GM21360 (cell line): ENCODE data around the gene LRMDA.

Experiments used
- ATAC-seq: cut with Tn5 transposase; IDR thresholded peaks from one replicate; pipeline ENCODE4 v1.9.1; 2021; ENCODE audit warnings: mild to moderate bottlenecking, moderate library complexity; ENCODE audit not compliant: unreplicated experiment

Gene LRMDA

DNA sequence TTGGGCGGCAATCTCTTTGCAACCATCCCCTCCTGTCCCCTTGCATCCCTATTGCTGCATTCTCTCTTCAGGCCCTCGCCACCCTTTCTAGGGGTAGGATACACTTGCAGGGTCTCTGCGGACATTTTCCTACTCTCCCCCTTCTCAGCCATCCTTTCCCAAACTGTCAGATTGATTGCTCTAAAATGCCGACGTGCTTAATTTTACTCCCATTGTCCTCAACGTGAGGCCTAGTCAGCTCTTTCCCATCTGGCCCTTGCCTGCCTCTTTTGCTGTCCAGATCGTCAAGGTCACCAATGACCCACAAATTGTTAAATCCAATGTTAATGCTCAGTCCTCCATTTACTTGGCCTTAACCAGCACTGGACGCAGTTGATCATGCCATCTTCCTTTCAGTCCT lies 12.7 kb upstream of the LRMDA start:
- no peak for ATAC-seq

DNA sequence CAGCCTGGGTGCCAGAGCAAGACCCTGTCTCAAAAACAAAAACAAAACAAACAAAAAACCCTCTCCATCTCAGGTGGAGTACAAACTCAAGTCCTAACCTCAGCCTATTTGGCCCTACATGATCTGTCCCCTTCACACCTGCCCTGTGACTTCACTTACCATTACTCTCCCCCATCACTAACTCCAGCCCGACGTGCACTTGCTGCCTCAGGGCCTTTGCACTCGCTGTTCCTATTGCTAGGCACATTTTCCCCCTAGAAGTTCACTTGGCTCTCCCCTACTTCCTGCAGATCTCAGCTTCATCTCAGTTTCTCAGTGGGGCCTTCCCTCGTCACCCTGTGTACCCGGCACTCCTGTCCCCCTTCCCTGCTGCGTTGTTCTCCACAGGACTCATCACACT lies 8.5 kb upstream of the LRMDA start:
- no peak for ATAC-seq

DNA sequence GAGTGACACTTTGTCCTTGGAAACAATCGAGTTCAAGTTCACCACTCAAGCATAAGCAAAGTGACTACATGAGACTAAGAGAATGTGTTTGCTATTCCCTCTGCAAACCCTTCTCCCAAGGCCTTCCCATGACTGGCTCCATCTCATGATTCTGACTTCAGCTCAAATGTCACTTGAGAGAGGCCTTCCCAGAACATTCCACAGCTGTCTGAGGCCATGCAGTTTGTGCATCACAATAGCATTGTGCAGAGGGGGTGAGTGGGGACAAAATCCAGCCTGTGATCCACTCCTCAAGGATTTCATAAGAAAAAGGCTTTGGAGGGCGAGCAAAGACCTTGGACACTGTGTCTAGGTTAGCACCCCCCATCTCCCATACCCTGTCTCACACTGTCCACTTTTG lies 6.9 kb upstream of the LRMDA start:
- ATAC-seq: no peak

DNA sequence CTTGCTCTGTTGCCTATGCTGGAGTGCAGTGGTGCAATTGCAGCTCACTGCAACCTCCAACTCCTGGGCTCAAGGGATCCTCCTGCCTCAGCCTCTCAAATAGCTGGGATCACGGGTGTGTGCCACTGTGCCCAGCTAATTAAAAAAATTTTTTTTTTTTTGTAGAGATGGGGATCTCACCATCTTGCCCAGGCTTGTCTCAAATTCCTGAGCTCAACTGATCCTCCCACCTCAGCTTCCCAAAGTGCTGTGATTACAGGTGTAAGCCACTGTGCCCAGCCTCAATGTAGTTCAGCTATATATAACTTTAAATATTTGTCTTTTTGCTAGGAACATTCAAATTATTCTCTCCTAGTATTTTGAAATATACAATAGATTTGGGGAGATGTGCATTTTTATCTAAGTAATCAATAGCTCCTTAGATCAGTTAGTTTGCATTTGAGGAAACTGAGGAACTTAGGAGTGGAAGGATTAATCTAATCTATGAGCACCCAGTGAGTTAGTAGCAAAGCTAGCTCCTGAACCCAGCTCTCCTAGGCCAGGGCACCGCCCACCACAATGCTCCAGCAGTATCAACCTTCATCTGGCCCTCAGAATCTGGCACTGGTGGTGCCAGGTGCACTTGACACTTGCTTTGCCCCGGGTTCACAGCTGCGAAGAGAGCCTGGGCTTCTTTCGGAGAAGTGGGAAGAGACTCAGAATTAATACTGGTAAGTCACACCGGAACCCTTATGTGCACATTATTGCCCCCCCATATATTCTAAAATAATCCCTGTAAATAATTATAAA lies 5.9 kb upstream of the LRMDA start:
- no peak for ATAC-seq

DNA sequence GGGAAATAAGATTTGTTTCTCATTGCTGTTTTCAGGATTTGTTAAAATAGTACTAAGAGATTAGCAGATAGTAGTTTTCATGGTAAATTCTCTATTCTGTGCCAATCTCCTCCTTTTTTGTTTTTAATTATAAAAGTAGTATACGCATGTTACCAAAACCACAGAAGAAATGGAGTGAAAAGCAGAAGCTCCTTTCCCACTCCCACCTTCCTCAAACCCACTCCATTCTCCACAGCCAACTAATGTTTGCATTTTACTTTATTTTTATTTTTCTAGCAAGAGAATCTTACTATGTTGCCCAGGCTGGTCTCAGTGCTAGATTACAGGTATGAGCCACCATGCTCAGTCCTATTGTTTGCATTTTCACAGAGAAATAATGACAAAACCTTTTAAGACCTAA lies 4.5 kb upstream of the LRMDA start:
- no peak for ATAC-seq

DNA sequence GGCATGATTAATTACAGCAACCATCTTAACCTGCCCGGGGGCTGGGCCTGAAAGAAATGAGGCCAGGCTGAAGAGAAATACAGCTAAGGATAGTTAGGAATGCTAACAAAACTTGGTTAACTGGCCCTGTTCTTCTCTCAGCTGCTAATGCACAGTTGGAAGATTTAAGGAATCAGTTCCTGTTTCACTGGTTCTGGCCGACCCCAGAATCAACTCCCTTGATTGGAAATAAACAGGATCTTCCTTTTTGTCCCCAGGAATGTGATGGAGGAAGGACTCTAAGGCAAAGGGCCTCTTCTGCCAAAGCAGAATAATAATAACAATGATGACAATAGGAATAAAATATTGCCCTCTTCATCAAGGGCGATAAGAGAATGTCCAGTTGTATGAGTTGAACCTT lies 3.5 kb upstream of the LRMDA start:
- no peak for ATAC-seq

DNA sequence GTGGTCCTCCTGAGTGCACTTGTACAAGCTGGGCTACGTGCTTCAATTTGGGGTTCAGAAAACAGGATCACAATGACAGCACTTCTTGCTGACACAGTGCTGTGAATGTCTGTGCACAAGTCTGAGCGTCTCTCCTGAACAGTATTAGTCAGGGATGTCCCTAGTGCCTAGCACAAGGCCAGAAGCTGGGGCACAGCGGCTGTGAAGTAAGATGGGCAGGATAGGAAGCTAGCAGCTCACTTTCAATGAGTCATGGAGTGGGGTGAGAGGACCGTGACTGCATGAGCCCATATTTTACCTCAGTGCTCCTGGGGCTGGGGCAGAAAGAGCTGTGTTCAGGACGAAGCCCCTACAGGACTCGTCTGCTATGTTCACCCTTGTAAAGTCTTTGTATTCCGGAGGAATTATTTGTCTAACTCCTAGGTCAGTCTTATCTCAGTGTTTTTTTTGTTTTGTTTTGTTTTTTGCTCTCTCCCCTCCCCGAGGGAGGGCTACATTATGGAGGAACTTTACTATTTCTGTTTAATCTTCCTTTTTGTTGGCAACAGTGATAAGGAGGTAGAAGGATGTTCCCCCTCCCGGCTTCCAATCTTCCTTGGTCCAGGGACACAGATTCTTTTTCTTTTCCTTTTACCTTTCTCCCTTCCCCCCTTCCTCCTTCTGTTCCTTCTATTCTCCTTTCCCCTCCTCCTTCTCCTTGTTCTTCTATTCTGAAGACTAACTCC lies 2.8 kb upstream of the LRMDA start:
- no peak for ATAC-seq

DNA sequence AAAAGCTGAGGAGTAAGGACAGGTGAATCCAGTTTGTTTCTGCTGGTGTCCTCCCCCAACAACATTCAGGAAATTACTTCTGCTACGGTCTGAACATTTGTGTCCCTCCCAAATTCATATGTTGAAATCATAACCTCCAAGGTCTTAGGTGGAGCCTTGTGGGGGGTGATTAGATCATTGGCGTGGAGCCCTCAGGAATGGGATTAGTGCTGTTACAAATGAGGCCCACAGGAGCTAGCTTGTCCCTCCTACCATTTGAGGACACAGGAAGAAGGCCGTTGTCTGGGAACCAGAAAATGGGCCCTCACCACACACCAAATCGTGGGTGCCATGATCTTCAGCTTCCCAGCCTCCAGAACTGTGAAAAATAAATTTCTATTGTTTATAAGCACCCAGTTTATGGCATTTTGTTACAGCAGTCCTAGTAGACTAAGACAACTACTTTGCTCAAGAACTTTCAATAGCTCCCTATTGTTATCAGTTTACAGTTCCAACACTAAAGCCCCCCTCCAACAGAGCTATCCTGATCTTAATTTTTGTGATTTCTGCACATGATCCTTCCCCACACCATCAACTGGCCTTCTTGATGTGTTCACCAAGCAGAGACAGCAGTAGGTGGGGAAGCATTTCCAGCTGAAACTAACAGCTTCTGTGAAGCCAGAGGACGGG lies 2.1 kb upstream of the LRMDA start:
- no peak for ATAC-seq

DNA sequence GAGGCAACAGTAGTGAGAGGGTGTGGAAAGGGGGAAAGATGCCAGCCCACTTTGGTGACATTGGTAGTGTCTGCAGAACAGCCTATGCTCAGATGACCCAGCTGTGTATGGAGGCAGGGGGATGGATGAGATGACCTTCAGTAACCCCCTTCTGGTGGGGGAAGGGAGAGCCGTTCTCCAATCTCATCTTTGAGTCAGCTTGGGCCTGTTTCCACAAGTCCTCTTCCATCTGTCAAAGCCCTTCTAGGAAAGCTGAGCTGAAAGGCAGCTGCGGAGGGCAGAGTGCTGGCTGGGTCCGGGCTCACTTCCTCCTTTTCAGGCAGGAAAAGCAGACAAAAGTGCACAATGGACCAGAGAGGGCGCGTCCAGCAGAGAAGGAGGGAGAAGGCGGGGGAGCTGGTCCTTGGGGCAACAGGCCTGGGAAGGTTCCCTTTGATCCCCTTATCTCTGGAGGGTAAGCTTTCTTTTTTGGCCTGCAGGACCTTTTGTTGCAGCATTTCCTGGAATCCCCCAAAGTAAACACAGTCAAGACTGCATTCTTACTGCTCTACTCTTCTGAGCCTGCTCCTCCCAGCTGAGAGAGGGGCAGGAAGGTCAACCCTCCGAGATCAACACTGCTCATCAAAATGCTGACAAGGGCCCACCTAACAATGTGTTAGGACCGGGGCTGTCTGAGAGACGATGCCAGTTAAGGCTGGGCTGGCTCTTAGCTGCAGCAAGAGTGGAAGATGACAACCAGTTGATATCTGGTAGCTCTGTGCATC lies 1.2 kb upstream of the LRMDA start:
- no peak for ATAC-seq

DNA sequence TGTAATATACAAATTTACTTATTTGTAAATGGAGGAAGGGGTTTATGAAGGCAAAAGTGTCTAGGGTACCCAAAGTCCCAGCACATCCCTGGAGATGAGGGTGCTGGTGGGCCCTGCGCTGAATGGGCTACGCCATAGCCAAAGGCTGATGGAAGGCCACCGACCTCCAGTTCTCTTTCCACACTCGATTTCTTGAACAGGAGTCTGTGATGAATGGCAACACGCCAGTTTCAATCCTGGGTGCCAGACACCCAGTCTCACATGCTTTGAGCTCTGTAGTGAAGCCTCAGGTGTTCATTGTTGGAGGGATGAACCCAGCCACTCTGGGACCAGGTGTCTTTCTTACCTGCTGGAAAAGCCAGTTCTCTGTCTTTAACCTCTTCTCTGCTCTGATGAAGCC lies 752 bp downstream of the LRMDA start:
- no peak for ATAC-seq

DNA sequence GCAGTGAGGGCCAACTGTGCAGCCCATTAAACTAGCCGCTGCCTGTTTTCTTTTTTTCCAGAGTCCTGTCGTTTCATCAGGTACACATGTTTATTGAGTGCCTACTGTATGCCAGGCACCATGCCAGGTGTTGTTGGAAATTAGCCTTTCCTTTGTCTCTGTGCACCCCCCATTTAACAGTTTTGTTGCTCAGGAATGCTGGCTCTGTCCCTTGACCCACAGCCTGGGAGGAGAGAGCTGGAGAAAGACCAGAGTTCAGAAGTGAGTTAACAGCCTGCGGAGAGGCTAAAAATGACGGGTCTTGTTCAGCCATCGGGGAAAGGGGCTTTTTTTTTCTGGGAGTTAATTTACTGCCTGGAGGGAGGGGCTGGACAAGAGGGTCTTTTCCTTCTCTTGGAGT lies 1.3 kb downstream of the LRMDA start:
- no peak for ATAC-seq

DNA sequence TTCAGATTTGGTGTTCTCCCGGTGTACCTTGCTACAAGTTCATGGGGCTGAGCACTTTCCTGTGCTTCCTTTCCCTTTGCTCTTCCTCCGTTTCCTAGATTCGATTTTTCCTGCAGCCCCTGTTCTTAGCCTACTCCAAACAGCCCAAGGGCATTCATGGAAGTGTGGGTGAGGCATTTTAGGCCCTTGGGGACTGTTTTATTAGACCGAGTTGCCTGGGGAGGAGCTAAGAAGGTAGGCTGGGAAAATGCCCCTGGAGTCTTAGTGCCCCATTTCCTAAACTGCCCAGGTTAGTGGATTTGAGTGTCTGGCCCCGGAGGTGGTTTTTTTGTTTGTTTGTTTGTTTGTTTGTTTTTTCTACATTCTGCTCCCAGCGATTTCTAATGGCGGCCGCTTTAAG lies 1.8 kb downstream of the LRMDA start:
- ATAC-seq: no peak

DNA sequence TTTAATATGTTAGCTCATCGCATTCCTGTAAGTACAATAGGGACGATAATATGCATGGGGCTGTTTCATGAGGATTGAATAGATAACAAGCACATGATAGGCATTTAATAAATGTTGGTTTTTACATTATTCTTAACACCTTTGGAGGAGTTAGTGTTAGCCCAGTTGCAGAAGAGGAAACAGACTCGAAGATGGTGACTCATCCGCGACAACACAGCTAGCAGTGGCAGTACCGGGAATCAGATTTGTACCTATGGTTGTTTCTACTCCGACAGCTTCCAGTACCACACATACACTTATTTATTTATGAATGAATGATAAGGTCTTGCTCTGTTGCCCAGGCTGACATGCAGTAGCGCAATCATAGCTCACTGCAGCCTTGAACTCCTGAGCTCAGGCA lies 2.9 kb downstream of the LRMDA start:
- no peak for ATAC-seq

DNA sequence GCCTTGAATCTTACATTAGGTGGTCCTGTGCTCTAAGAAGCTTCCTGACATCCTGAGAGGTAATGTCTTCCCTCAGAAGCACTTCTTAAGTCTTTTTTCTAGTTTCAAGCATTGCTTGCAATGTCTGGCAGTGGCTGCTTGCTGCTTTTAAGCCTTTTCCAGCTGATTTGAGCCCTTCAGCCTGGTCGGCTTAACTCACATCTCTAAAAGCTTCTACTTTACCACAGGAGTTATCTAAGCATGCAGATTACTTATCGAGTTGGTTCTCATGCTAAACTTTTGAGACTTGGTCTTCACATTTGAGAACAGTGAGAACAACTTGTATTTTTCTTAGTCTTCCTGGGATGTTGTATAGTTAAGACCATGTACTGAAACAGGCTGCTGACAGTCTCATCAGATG lies 3.9 kb downstream of the LRMDA start:
- no peak for ATAC-seq

DNA sequence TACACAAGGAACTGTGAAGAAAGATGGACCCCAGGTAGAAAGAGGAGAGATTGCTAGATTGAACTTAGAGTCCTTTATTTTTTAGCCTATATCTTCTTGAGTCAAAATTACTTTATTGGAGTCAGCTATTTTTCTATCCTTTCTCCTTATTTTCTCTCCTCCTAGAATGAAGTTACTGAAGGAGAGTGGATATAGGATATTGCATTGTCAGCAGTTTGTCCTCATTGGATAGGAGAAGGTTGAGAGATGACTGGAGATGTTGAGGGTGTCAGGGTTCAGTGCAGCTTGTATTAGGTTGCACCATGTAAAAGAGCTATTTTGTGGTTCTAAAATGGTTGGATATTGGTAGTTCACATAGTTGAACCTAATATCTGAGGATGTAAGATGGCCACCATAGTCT lies 5.5 kb downstream of the LRMDA start:
- ATAC-seq: no peak

DNA sequence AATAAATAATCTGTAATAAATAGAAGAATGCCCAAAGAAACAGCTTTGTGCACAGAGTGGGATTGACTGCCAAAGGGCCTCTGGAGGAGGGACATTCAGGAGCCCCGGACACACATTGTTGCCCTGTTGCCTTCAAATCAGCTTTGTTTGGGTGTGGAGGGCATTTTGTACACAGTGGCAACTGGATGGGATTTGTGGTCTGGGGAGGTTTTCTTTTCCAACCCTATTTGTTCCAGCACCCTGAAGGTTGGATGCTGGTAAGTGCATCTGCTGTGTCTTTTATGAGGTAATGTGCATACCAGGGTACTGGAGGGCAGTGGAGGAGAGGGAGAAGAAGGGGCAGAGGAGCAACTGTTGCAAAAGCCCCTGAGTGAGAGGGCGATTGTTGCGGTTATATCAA lies 6.3 kb downstream of the LRMDA start:
- ATAC-seq: no peak

DNA sequence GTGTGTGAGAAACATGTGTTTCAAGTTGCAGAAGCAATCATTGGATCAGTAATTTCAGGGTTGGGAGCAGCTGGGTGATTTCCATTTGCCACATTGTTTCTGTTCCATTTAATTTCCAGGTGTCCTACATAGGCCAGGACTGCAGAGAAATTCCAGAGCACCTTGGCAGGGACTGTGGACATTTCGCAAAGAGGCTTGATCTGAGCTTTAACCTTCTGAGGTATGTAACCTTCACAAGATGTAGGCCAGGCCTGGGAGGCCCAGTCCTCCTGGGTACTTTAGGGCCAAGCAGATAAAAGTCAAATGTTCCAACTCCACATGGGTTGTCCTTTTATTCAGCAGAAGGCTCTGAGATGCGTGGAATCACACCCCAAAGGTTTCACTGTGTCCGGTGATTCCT lies 6.9 kb downstream of the LRMDA start:
- no peak for ATAC-seq

DNA sequence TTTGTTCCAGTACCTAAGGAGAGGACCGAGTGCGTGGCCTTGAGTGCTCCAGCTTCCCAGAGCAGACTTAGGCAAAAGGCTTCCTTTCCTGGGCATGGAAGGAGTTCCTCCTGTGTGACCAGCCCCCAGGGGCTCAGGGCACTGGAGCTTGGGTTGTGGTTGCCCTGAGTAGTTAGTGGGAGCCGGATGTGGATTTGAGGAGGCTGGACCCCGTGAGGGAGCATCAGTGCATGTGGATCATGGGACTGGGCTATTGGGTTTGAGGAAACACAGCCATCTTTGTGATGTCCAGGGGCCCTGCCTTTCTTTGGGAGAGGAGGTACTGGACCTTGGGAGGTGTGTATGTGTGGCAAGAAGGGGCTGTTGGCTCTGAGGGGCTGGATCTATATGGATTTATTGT lies 8.4 kb downstream of the LRMDA start:
- no peak for ATAC-seq

DNA sequence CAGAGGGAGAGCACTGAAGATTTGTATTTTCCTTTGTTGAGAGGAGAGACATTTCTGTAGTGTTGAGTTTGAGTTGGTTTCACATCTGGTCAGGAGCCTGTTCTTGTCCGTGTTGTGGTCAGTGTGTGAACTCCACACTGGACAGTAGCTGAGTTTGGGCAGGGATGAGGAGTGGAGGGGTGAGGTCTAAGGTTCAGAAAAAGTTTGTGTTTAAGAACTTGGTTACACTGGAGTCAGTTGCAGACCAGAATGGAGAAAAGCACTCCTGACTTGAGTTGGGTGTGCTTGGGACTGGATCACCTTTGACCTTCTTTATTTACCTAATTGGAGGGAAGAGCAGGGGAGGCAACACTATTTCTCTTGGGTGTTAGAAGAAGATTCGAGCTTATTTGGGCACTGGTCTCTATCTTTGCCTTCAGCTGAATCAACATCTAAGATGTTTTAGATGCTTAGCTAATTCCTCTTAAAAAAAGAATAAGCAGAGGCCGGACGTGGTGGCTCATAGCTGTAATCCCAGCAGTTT lies 8.9 kb downstream of the LRMDA start:
- ATAC-seq: no peak

DNA sequence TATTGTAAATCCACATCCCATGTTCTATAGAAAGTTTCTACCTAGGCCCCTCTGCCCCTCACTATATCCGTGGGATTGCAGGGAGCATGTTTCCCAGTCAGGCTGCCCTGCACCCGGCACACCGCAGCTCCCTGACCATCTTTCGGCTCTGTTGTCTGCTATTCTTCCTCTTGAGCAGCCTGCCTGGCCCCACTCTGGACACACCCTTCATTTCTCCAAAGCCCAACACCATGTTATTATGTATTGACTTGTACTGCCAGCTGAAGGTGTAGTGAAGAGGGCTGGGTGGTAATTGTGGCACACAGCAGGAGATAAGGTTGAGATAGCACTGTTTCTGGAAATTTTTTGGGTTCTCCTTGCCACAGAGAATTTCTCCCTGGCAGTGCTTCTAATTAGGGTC lies 9.8 kb downstream of the LRMDA start:
- ATAC-seq: no peak

DNA sequence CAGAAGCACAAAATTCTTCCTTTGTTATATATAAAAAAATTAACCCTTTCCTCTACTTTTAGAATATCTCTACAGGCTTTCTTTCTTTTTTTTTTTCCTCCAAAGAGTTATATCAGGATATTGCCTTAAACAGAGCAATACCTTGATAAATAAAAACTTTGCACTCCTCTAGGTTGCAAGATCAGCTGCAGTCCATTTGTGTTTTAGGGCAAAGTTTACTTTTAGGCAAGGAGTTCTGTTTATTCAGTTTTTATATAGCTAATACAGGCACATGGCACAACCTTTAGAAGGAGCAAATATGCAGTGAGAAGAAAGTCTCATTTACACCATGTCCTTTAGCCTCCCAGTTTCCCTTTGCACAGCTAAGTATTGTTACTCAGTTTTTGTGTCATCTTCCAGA lies 10.3 kb downstream of the LRMDA start:
- no peak for ATAC-seq
